Stimulated activated CD4-positive, alpha-beta T cell treated with anti-CD3 and anti-CD28 coated beads, Interleukin-2, amount 100 ng/mL, for 4 hours (primary cell): ENCODE results near the gene RPTOR.
"Not testable (repeated sequence)": the region's sequence is repeated elsewhere in the genome, so short reads cannot be mapped to it uniquely, and the experiment has no call there.

Experiments
- DNase-seq: peaks from one replicate; pipeline ENCODE4 v3.0.0-alpha.2; 2020; ENCODE audit warnings: low read depth

Gene RPTOR

DNA sequence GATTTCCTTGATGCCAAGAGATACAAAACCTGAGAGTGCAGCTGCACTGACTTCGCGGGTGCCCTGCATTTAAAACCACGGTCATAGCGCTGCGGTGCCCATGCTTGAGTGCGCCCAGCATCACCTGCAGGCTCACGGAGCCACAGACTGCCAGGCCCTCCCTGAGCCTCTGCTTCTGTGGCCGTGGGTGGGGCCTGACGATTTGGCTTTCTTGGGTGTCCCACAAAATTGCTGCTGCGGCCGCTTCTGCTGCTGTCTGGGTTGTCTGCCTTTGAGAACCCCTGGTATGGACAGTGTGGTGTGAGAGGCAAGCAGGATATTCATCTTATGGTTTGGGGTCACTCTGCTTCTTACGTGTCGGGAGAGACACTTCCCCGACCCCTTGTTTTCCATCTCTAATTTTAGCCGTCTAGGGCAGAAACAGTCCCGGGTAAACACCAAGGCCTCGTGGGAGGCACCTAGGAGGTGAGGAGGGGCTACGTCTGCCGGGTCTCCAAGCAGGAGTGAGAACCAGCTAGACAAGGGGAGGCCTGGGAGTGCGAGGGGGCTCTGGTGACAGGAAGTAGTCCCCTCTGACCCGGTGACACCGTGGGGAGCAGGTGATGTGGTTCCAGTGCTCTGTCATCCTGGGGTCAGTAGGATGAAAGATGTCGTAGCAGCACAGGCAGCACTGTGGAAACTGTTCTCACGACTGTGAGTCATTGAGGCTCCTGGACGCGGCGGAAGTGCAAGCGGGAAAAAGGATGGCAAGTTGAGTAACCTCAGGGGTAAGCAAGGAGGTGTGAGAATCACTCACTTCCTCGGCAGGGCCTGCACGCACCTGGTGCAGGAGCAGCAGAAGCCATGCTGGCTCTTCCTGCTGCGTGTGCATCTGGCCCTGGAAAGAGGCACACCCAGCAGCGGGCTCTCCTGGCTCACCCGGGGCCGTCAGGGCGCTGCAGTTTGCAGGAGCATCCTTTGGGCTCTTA is 176.3 kb downstream of the RPTOR start:
- peak; percentile 61 for DNase-seq

DNA sequence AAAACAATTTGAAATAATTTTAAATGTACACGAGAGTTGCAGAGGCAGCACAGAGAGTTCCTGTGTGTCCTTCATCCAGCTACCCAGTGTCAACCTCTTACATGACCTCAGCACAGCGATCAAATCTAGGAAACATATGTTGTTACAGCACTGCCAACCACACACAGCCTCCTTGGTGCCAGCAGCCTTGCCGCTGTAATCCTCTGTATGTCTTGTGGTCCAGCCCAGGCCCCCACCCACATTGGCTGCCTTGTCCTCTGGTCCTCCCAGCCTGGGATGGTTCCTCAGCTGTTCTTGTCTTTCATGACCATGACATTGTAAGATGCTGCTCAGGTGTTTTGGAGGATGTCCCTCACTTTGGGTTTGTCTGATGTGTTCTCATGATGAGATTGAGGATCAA is 178.0 kb downstream of the RPTOR start:
- DNase-seq = no peak

DNA sequence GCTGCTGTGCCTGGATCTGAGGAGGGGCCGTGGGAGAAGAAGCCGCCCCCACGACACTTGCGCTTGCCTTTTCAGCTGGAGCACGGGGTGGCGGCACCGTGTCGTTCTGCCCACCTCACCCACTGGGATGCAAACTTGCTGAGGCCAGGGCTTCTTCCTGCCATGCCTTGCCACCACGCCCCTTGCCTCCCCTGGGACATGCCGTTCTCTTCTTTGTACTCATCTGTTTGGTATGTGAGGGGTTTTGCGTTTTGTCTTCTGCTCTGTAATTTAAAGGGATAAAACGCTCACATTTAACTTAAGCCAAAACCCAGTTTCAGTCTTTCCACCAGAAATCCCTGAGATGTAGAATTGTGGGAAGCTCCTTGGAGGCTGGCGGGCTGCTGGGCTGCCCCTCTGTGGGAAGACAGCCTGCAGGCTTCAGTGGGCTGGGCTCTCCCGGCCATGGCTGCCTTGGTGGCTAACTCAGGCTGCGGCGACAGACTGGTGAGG is 180.2 kb downstream of the RPTOR start:
- no peak for DNase-seq

DNA sequence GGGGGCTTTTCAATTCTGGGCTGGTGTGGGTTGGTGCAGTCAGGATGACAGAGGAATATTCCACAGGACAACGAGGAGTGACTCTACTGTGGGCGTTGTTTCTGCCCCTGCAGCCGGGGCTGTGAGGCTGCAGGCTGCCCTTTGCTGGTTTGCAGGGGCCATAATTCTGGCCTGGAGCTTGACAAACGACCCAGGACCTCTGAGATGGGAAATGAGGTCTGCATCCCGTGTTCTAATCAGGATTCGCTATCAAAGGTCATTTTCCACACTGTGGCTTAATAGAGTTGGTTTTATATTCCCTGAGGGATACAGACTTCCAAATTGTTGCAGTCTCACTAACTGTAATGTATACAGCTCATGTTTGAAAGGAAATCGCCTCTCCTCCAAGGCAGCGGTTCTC is 180.9 kb downstream of the RPTOR start:
- DNase-seq = no peak

DNA sequence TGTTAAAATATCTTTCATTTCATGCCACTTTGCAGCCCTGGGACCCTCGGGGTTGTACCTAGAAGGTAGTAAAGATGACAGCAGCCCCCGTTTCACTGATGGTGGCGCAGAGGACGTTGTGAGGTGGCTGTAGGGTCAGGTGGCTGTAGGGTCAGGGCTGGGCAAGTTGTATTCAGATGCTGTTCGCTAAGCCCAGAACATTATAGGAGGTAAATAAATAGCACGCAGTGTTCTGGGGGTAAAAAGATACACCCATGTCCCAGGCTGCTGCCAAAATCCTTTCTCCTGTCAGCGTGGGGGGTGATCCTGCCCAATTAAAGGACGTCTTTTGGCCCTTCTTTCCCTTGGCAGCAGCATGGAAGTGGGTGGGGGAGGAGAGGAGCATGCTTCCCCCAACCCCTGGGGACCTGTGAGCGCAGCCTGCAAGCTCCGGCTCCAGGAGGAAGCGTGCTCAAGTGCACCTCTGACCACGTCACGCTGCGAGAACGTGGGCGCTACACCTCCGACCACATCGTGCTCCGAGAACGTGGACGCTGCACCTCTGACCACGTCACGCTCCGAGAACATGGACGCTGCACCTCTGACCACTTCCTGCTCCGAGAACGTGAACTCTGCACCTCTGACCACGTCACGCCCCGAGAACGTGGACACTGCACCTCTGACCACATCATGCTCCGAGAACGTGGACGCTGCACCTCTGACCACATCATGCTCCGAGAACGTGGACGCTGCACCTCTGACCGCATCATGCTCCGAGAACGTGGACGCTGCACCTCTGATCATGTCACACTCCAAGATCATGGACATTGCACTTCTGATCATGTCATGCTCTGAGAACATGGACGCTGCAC is 182.1 kb downstream of the RPTOR start:
- DNase-seq = no peak

DNA sequence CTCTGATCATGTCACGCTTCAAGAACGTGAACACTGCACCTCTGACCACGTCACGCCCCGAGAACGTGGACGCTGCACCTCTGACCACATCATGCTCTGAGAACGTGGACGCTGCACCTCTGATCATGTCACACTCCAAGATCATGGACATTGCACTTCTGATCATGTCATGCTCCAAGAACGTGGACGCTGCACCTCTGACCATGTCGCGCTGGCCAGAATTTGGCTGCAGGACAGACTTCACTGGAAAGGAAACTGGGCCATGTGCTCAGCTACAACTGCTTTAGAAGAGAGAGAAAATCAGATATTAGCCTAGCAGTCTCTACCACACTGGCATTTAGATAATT is 182.7 kb downstream of the RPTOR start:
- no peak for DNase-seq

DNA sequence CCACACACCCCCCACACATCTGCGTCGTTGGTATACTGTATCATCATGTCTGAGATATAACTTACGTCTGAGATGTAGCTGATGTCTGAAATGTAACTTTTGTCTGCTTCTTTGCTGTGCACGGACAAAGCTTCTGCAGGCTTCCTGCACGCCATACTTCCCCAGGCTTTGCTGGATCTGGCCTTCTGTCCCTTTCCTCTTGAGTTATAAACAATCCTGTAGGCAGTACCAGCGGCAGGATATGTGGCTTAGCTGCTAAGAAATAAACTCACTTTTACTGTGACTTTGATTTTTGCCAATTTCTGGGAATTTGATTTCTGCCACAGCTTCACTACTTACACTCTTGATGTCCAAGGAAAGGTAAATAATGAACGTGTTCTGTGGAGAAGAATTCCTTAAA is 184.4 kb downstream of the RPTOR start:
- no peak for DNase-seq

DNA sequence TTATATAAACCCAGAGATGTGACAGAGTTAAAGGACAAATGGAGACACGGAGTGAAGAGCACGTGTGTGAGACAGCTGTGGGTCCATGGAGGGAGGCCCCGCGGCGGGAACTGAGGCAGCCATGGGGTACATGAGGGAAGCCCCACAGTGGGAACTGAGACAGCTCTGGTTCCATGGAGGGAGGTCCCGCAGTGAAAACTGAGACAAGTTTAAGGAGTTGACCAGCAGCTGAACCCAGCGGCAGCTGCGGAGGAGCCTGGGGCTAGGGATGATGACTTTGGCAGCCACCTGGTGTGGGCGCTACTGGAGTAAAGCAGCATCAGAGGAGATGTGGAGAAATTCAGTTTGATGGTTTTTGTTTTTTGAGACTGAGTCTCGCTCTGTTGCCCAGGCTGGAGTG is 185.1 kb downstream of the RPTOR start:
- no peak for DNase-seq

DNA sequence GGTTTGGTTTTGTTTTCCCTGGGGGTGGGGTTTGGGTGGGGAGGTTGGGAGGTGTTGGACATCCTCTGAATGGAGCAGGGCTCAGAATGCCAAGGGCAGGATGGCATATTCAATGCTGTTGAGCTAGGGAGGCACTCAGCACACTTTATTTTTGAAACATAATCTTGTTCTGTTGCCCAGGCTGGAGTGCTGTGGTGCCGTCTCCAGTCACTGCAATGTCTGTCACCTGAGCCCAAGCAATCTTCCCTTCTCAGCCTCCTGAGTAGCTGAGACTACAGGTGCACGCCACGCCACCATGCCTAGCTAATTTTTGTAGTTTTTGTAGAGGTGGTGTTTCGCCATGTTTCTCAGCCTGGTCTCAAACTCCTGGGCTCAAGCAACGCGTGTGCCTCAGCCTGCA is 186.1 kb downstream of the RPTOR start:
- no peak for DNase-seq

DNA sequence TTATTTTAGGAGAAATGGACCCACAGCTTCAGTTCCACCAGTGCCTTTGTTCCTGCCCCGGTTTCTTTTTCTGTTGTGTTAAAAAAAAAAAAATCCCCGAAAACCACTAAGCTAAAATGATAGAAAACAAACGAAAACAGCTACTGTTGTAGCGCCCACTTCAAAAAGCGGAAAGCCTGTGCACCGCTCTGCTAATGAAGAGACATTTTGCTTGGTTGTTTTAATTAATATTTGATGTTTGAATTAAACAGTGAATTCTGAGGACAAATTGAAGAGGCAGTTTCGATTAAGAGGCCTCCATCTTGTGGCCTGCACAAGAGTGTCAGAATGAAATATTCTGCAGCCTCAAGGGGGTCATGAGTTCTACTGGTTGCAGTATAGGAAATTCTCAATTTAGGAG is 186.7 kb downstream of the RPTOR start:
- no peak for DNase-seq

DNA sequence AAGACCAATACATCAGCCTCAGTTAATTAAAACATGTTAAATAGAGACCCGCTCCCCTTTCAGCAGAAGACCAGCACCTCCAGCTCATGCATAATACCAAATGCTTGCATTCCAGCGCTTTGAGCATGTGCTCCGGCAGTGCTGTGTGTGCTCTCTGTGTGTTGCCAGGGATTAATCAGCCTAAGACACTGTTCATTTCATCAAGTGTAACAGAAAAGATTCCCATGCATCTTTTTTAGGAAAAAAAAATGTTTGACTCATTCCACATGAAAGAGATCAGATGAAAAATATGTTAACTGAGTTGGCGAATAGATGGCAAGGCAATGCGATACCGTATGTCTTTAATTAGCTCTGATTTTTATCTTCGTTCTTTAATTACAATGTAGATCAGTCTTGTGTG is 187.6 kb downstream of the RPTOR start:
- DNase-seq = no peak

DNA sequence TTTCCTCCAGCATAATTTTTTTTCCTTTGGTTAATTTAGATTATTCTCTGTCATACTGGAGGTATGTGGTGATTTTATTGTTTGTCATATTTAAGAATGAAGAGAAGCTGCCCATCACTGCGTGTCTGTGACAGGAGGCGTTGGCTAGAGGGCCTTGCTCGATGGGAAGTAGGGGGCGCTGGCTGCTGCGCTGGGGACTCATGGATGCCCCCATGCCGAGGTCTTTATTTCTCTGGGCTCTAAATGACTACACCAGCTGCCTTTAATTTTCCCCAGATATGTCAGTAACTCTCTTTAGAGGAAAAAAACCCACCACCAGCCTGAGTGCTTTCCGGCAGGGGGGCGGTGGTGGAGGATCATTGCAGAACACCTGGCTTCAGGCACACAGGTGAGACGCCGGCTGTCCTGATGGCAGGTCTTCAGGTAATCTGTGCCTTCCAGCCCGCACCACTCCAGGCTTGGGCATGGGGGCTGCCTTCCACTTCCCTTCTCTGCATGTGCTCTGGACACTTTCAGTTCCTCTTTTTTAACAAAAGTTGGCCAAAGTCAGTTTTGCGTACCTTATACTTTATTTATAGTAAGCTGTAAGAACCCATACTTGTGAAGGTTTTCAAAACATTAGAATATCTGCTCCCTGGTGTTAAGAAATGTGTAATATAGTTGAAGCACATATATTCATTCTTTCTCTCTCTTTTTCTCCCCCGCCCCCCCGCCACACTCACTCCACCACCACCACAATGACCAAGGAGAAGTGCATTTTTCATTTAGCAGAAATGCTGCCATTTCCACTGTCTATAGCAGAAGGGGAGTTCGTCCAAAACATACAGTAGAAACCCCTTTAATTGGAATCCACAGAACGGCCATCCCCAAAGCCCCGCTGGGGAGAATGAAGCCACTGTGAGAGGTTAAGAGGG is 192.7 kb downstream of the RPTOR start:
- no peak for DNase-seq

DNA sequence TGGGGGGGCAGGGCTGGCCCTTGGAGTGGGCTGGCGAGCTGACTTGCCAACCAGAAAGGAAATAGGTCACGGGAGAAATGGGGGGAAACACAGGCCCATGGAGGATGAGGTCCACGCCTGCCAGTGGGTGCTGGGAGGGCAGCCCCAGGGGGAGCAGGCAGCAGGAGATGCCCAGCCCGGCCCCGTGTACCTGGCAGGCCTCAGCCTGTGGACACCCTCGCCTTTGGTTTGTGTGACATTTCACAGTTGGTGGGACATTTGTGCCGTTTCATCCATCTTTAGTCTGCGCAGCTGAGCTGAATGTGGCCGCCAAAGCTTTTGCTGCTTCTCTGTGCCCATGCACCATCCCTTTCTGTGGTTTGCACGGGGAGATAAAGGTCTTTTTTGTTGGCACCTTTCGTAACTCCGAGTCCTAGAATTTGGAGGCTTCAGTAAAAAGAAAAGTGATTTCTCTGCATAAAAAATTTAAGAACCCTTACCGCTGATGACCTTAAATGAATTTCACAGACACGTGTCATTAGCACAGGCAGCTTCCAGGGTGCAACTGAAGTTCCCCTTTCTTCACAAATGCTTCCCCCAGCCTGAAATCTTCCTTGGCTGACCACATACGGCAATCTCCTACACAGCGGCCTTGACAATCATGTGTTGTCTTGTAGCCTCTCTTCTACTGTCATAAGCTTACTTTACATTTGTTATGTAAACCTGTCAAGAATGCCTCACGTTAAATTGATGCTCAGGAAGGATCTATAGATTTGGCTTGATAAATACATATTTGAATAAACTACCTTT is 193.6 kb downstream of the RPTOR start:
- DNase-seq = no peak

DNA sequence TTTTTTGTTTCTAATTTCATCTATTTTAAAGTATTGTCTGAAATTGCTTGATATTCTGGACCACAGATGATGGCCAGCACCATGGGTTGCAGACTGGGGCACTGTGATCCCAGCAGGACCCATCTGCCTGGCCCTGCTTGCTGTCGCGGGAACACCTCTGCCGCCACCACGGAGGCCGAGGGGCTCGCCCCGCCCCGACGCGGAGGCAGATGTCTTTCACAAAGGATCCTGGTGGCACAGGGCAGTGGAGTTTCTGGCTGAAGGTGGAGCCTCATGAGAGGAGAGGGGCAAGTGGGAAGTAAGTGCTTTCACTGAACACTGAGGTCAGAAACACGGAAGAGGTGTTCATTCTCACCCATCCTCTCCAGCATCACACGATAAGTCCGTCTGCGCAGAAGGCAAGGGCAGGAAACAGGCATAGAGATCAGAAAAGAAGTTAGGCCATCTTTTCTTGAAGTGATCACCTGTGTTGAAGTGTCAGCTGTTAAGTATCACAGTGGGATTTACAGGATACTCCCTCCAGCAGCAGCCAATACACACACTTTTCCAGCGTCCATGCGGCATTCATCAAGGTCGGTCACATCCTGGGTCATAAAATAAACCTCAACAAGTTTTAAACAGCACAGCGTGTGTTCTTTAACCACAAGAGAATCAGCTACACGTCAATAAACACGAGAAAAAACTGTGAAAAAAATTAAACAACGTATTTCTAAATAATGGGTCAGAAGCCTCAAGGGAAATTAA is 194.5 kb downstream of the RPTOR start:
- DNase-seq = no peak

DNA sequence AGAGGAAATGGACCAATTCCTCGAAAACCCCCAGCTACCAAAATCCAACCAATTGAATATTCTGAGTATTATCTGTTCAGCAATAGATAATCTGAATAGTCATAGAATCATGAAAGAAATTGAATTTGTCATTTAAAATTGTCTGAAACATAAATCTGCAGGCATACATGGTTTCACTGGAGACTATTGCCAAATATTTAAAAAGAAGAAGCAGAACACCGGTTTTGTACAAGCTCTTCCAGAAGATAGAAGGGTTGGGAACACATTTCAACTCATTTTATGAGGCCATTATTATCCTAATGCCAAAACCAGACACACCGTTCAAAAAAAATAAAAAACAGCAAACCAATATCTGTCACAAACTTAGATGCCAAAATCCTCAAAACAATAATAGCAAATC is 195.5 kb downstream of the RPTOR start:
- no peak for DNase-seq

DNA sequence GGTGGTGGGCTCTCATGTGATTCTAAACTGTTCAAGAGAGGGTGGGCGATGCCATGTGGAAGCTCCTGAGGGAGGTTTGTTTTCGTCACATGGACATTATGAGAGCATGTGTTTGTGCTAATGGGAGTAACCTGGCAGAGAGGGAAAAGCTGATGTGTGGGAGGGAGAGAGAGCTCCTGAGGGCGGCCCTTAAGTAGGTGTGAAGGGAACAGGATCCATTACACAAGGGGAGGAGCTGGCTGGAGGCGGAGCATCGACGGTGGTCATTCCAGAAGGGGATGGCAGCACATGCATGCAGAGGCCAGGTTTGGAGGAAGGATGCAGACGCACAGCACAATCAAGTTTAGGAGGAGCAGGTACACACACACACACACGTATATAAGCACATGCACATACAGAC is 197.5 kb downstream of the RPTOR start:
- no peak for DNase-seq

DNA sequence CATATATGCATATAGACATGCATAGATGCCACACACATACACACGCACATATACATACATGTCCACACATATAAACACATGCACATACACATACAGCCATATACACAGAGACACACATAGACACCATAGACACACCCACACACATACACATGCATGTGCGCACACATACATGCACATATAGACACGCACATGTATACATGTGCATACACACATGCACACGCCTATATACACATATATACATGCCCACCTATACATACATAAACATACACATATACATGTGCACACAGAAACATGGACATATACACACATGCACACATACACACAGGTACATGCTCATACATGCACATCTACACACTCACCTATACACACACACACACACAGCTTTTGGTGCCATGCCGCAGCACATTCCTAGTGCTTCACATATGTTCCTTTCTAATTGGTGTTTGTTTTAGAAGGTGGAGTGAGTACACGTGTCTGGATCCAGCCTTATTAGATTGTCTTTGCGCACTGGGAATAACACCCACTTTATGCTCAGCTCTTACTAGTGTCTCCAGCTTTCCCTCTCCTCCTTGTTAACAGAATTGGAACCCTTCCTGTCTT is 198.0 kb downstream of the RPTOR start:
- no peak for DNase-seq

DNA sequence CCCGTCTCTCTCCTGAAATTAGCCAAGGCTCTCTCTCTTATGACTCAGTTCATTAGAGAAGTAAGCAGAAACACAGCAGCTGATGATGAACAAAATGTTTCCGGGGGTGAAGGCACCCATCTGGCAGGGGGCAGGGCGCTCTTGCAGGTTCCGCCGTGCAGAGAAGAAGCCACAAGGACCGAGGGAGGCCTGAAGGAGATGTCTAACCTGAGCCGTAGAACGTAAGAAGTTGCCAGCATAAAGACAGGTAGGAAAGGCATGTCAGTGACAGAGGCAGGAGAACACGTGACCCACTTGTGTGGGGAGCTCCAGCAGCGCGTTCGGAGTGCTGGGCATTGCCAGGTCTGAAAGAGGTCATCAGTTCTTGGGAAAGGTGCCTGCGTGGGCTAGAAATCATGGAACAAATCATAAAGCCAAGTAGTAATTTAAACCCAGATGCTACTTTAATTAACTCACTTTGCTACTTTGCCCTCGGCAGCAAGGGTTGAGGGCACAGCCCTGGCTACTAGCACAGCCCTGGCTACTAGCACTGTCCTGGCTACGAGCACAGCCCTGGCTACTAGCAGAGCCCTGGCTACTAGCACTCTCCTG is 198.6 kb downstream of the RPTOR start:
- peak; percentile 57 for DNase-seq

DNA sequence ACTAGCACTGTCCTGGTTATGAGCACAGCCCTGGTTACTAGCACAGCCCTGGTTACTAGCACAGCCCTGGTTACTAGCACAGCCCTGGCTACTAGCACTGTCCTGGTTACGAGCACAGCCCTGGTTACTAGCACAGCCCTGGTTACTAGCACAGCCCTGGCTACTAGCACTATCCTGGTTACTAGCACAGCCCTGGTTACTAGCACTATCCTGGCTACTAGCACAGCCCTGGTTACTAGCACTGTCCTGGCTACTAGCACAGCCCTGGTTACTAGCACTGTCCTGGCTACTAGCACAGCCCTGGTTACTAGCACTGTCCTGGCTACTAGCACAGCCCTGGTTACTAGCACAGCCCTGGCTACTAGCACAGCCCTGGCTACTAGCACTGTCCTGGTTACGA is 199.3 kb downstream of the RPTOR start:
- DNase-seq = not testable (repeated sequence)

DNA sequence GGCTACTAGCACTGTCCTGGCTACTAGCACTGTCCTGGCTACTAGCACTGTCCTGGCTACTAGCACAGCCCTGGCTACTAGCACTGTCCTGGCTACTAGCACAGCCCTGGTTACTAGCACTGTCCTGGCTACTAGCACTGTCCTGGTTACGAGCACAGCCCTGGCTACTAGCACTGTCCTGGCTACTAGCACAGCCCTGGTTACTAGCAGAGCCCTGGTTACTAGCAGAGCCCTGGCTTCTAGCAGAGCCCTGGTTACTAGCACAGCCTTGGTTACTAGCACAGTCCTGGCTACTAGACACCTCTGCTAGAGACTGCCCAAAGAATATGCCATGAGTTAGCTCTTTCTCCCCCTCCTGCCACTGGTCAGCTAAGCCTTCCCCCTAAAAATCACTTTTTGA is 200.1 kb downstream of the RPTOR start:
- not testable (repeated sequence) for DNase-seq
